GM21390 (cell line): ENCODE measurements around the gene SCRN2.
A peak's percentile ranks its signal among the peaks of the same experiment; 100 is the strongest.

Experiments used
- ATAC-seq: cut with Tn5 transposase; IDR thresholded peaks from one replicate; pipeline ENCODE4 v1.9.1; 2021; ENCODE audit not compliant: unreplicated experiment

Gene SCRN2

DNA sequence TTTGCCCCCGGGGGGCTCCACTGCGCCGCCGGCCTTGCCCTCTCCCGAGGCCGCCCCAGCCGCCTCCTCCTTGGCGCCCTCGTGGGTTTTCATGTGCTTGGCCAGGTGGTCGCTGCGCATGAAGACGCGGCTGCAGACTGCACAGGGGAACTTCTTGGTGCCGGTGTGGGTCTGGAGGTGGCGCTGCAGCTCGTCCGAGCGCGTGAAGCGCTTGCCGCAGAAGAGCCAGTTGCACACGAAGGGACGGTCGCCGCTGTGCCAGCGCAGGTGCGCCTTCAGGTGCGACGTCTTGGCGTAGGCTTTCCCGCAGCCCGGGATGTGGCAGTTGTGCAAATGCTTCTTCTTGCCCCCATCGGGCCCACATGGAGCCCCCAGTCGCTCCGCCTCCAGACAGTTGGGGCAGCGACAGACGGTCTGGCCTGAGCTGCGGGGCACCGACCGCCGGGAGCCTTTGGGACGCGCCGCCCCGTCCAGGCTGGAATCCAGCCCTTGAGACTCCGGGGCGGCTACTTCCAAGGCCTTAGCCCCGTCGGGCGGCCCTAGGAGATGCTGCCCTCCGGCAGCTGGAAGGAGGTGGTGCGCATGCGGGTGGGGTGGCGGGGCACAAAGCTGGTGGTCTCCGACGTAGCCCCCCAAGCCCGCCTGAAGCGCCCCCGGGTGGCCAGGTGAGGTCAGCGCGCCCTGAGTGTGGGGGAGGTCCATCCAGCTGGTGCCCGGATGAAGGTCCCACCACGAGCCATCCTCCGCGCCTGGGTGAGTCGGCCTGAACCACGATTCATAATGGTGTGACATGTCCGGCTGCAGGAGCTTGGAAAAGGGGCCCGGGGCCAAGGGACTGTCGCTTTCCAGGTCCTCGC lies 6.5 kb upstream of the SCRN2 start:
- no peak for ATAC-seq

DNA sequence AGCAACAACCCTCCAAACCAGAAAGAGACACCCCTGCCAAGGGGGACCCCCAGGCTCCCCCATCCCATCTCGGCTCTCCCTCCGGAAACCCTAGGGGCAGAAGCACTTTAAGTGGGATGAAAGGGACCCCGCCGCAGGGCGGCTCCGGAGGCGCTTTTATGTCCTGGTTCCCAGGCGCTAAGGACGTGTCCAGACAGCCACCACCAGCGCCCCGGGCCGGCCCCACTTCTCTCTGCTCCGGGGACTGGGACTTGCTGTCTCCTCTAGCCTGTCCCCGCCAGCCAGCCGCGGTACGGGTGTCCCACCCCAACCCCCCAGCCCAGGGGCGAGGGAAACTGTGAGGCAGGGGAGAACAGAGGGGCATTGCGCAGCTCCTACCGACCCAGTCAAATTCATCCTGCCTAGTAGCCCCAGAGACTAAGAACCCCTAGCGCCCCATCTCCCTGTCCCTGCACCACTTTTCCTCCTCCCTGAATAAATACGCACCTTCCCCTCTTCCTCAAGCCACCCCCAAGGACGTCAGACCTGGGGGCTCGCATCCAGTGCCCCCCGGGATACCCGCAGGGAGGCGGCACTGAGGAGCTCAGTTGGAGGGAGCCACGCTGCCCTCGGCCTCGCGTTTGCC lies 5.8 kb upstream of the SCRN2 start:
- no peak for ATAC-seq

DNA sequence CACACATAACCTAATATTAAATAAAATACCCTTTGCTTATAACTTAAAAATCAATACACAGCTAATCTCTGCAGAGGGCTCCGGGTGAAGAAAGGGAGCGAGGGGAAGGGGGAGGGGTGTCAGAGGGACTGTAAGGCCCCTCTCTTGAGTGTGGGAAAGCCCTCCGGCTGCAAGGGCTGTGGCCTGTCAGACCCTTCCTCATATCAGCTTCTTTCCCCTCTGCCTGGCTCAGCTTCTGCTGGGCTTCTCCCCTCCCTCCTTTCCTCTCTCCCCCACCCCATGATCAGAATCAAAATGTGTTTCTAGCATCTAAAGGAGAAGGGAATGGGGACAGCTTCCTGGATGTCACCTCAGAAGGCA lies 4.6 kb upstream of the SCRN2 start:
- ATAC-seq = no peak

GRCh38 chr17:47844814-47845715 lies 4.0 kb upstream of the SCRN2 start:
- no peak for ATAC-seq

DNA sequence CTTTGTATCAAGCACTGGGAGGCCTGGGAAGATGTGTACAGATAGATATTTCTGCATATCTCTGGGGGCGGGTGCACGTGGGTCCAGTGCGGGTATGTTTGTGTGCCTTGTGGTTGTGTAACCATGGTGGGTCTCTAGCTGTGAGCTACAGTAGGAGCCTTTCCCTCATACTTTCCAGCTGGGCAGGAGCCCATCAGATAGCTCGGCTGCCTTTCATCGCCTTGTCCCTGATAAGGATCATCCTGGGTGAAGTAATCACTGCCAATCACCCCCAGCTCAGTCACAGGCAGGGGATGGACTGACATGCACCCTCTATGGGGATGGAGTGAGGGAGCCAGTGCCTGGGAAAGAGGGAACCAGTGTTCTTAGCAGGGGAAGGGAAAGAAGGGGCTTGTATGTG lies 3.2 kb upstream of the SCRN2 start:
- ATAC-seq = no peak

DNA sequence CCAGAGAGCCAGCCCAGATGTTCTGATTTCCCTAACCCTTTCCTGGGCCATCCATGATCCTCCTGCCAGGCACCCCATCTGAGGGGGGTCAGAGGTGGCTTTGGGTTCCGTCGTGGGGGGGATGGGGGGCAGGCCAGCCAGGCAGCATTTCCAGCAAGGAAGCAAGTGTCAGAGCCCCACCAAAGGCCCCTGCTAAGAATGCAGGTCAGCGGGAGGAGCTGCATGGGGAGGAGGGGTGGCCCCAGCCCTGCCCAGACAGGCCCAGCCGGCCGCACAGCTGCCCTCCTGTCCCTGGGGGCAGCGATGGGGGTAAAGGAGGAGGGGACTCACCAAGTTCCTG lies 2.3 kb upstream of the SCRN2 start:
- ATAC-seq = no peak

- ATAC-seq = no peak
These were observed 617 bp upstream of the SCRN2 start for GRCh38 chr17:47841488-47842291.

GRCh38 chr17:47840001-47840741 lies 902 bp downstream of the SCRN2 start:
- no peak for ATAC-seq

DNA sequence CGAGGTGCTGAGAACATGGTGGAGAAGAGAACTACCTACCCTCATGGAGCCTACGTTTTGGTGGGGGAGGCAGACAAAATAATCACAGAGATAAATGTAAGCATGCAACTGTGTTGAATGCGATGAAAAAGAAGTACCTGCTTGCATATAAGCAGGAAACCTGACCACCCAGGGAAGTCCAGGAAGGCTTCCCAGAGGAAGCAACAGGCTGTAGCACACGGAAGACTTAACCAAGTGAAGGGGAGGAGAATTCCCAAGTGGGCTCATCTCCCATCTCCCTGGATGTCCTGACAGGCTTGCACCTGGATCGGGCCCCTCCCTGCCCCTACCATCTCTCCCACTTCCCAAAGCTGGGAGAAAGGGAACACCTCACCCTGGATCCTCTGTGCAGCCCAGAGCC lies 2.0 kb downstream of the SCRN2 start:
- no peak for ATAC-seq

DNA sequence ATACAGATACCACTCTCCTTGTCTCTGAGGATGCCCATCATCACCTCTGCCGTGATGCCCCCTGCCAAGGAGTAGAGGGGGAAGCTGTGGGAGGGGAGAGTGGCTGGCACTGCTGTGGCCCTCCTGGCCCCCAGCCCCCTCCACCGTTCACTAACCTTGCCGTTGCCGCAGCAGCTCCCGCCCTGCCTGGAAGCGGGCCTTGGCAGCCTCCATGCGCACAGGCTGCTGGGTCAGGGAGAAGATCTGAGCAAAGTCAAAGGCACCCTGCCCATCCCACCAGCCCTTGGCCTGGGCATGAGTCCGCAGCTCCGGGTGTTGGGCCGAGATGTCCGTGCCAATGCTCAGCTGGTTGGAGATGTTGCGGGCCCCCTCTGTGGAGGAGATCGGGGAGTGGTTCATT lies 2.4 kb downstream of the SCRN2 start:
- no peak for ATAC-seq

- ATAC-seq = no peak
These were observed 3.6 kb downstream of the SCRN2 start for GRCh38 chr17:47837401-47838039.

- ATAC-seq = no peak
These were observed 4.5 kb downstream of the SCRN2 start for GRCh38 chr17:47836601-47837000.

GRCh38 chr17:47834756-47835155 lies 6.3 kb downstream of the SCRN2 start:
- no peak for ATAC-seq

GRCh38 chr17:47831934-47832327 lies 9.1 kb downstream of the SCRN2 start:
- ATAC-seq = no peak

- peak; percentile 83 for ATAC-seq
These were observed 9.8 kb downstream of the SCRN2 start, which contains the start of the genes LRRC46 and MRPL10 for GRCh38 chr17:47831003-47831933. Gene LRRC46 (plus strand): TSS chr17:47831670. CDS start chr17:47831990, 320 bp downstream. Gene MRPL10 (minus strand): TSS chr17:47831541. CDS start chr17:47831511, 30 bp downstream.

DNA sequence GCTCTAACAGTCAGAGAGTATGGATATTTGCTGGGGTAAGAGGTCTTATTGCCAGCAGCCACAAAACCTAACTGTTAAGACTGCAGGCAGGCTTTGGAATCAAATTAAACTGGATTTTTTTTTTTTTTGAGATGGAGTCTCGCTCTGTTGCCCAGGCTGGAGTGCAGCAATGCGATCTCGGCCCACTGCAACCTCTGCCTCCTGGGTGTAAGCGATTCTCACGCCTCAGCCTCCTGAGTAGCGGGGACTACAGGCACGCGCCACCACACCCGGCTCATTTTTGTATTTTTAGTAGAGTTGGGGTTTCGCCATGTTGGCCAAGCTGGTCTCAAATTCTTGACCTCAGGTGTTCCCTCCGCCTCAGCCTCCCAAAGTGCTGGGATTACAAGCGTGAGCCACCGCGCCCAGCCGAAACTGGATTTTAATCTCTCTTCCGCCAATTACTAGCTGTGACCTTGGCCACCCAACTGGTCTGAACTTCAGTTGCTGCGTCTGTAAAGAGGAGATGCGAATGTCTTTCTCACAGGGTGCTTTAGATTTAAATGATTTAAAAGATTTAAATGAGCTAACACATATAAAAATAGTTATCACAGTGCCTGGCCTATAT lies 10.6 kb downstream of the SCRN2 start:
- ATAC-seq = no peak

- ATAC-seq = no peak
These were observed 11.2 kb downstream of the SCRN2 start for GRCh38 chr17:47829870-47830269.

DNA sequence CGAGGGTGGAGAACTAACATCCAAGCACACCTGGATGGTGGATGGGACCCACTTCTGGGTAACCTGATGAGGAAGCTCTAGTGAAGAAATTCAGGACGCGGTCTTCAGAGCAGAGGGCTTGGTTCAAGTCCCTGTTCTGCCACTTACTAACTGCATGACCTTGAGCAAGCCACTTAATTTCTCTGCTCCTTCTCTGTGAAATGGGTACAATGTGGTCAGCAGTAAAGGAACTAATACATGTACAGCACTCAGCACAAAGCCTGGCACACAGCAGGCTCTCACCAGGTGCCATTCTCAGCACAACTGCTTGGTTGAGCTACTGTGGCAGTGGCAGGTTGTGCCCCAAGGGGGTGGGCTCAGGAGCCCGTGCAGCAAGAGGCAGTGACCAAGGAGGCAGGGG lies 17.6 kb downstream of the SCRN2 start:
- ATAC-seq = no peak
